WI38 (cell line): ENCODE measurements around the gene PIPOX.
"Not testable (repeated sequence)": the region's sequence is repeated elsewhere in the genome, so short reads cannot be mapped to it uniquely, and the experiment has no call there.

Experiments used
- H3K4me3 ChIP-seq: 2 replicates; pipeline ENCODE4 v1.5.1; 2011; ENCODE audit warnings: low read depth, mild to moderate bottlenecking, control low read depth, low read length
- CTCF ChIP-seq: IDR thresholded peaks from 2 replicates; pipeline ENCODE4 v1.5.1; 2012; ENCODE audit warnings: low read depth, mild to moderate bottlenecking, control low read depth, low read length

Gene PIPOX

GRCh38 chr17:29086628-29087332, 43.8 kb downstream of the PIPOX start:
- no peak for TF ChIP-seq CTCF
- H3K4me3 ChIP-seq, result no peak overlapping the region

GRCh38 chr17:29088782-29089181, 45.8 kb downstream of the PIPOX start:
- H3K4me3 ChIP-seq, result not testable (repeated sequence)

- H3K4me3 ChIP-seq, result no peak overlapping the region
- TF ChIP-seq CTCF, result no peak
These were observed 46.7 kb downstream of the PIPOX start for GRCh38 chr17:29089601-29090044.

GRCh38 chr17:29090108-29090507, 47.2 kb downstream of the PIPOX start:
- H3K4me3 ChIP-seq, result no peak overlapping the region

GRCh38 chr17:29090750-29091605, 48.0 kb downstream of the PIPOX start:
- TF ChIP-seq CTCF, result no peak
- H3K4me3 ChIP-seq, result no peak overlapping the region

More at GRCh38 chr17:29090108-29090507, 47.2 kb downstream of the PIPOX start:
- TF ChIP-seq CTCF, result no peak

GRCh38 chr17:29091606-29092289, 48.8 kb downstream of the PIPOX start:
- H3K4me3 ChIP-seq, result no peak overlapping the region
- TF ChIP-seq CTCF, result no peak

GRCh38 chr17:29093090-29093871, 50.3 kb downstream of the PIPOX start:
- no peak overlapping the region for H3K4me3 ChIP-seq
- no peak for TF ChIP-seq CTCF
